Measurements from ENCODE around the gene TRIM41. TPM values are rescaled to one million over a fixed set of nuclear protein-coding genes. Genes with fewer than 3 reads are reported as not detected.

TRIM41 gene
- total RNA-seq, 2 donors from 2014 or later, result 22.2 to 41.1 TPM

- H3K9me3 ChIP-seq, result no peaks in the 10 kb centered on the region
- peak overlapping the region; percentile 95 to 100 for H3K9ac ChIP-seq (ENCODE audit: low read depth in 2 of 2, low read length in 2 of 2)
- DNase-seq, result no peak
- H3K4me3 ChIP-seq, result peak overlapping the region; percentile 63
- no peaks in the 10 kb centered on the region for H3K27me3 ChIP-seq
- H3K4me1 ChIP-seq, result peaks cover 9% of the 10 kb centered on the region
- H3K27ac ChIP-seq, result peak overlapping the region; percentile 93
- TF ChIP-seq CTCF (IDR thresholded peaks at IDR 0.05), result no peak
- intact Hi-C loops (cut with DNase I), result no loop called here
- peaks cover 31% of the 10 kb centered on the region for H3K36me3 ChIP-seq
Measured at GRCh38 chr5:181242031-181242451, 19.0 kb downstream of the TRIM41 start.

GRCh38 chr5:181243018-181243563, 20.0 kb downstream of the TRIM41 start:
- Histone ChIP-seq H3K27ac (peak overlapping the region; percentile 93), H3K9ac (ENCODE audit: low read depth in 2 of 2, low read length in 2 of 2) (peak overlapping the region; percentile 95 to 100), H3K36me3 (peaks cover 21% of the 10 kb centered on the region), H3K9me3 (no peaks in the 10 kb centered on the region), H3K27me3 (no peaks in the 10 kb centered on the region), H3K4me1 (peaks cover 9% of the 10 kb centered on the region), H3K4me3 (peak overlapping the region; percentile 63)
- DNase-seq, result no peak
- no peak for TF ChIP-seq CTCF (IDR thresholded peaks at IDR 0.05)
- intact Hi-C loops (cut with DNase I), result no loop called here

- no peak for TF ChIP-seq CTCF (IDR thresholded peaks at IDR 0.05)
- Histone ChIP-seq H3K4me3 (peak within 1 kb of the TSS; percentile 63), H3K27me3 (no peaks in the 10 kb centered on the region), H3K36me3 (peaks cover 17% of the 10 kb centered on the region), H3K4me1 (peaks cover 9% of the 10 kb centered on the region), H3K27ac (peak within 1 kb of the TSS; percentile 93), H3K9ac (ENCODE audit: low read depth in 2 of 2, low read length in 2 of 2) (peak within 1 kb of the TSS; percentile 95 to 100), H3K9me3 (no peaks in the 10 kb centered on the region)
- intact Hi-C loops (cut with DNase I), result no loop called here
- peak; percentile 90 for DNase-seq
Measured at GRCh38 chr5:181243564-181244343, 20.7 kb downstream of the TRIM41 start, which contains the start of gene RACK1. RACK1 (minus strand) TSS chr5:181243906; CDS start chr5:181243800, 106 bp downstream.

- peaks cover 22% of the 10 kb centered on the region for H3K4me1 ChIP-seq
- H3K9me3 ChIP-seq, result no peaks in the 10 kb centered on the region
- H3K9ac ChIP-seq (ENCODE audit: low read depth in 2 of 2, low read length in 2 of 2), result peak overlapping the region; percentile 80 to 99
- no peaks in the 10 kb centered on the region for H3K27me3 ChIP-seq
- no peak for DNase-seq
- peak overlapping the region; percentile 93 for H3K27ac ChIP-seq
- H3K36me3 ChIP-seq, result peaks cover 5% of the 10 kb centered on the region
- H3K4me3 ChIP-seq, result peak overlapping the region; percentile 67
- intact Hi-C loops (cut with DNase I), result no loop called here
- no peak for TF ChIP-seq CTCF (IDR thresholded peaks at IDR 0.05)
Measured at GRCh38 chr5:181245427-181246275, 22.6 kb downstream of the TRIM41 start.

Measured in colonic mucosa (tissue), 4 donors.